B cell (primary cell): ENCODE results near the gene NUDCD3.

Experiments used
- EZH2 ChIP-seq: IDR thresholded peaks from 2 replicates; pipeline ENCODE4 v1.6.1; 2012; ENCODE audit warnings: borderline replicate concordance, low read depth, mild to moderate bottlenecking, moderate library complexity, low read length; ENCODE audit not compliant: insufficient read depth, poor library complexity, severe bottlenecking
- TF ChIP-seq, protein P1 (sequence below): fragments of 200-600 bp; IDR thresholded peaks from one replicate; pipeline ENCODE4 v1.8.0; 2022; ENCODE audit warnings: antibody characterized with exemption, mild to moderate bottlenecking

DNA sequence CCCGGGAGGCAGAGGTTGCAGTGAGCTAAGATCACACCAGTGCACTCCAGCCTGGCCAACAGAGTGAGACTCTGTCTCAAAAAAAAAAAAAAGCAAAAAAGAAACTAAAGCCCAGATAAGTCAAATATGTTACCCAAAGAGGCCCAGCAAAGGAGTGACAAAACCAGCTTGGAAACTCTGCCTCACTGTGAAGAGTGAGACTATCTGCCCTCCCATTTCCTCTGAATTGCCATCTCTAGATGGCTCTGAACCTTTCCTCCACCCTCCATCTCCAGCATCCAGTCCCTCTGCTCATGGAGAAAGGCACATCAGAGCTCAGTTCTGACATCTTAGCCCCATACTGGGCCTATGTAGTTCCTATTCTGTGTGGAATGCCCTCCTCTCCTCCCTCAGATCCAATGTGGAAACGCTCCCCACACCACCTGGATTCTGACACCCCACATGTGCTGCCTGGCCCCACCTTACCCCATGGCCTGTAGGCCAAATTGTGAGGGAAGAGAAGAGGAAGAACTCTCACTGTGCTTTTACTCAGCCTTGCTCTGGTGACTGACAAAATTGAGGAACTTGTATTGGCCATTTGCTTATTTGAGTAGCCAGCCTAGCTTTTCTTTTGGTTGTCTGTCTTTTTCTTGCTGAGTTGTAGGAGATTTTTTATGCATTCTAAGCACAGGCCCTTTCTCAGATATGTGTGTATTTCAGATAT is 18.0 kb upstream of the NUDCD3 start:
- no peak for TF ChIP-seq EZH2
- TF ChIP-seq, protein P1, sequence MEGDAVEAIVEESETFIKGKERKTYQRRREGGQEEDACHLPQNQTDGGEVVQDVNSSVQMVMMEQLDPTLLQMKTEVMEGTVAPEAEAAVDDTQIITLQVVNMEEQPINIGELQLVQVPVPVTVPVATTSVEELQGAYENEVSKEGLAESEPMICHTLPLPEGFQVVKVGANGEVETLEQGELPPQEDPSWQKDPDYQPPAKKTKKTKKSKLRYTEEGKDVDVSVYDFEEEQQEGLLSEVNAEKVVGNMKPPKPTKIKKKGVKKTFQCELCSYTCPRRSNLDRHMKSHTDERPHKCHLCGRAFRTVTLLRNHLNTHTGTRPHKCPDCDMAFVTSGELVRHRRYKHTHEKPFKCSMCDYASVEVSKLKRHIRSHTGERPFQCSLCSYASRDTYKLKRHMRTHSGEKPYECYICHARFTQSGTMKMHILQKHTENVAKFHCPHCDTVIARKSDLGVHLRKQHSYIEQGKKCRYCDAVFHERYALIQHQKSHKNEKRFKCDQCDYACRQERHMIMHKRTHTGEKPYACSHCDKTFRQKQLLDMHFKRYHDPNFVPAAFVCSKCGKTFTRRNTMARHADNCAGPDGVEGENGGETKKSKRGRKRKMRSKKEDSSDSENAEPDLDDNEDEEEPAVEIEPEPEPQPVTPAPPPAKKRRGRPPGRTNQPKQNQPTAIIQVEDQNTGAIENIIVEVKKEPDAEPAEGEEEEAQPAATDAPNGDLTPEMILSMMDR, result no peak
